ENCODE data around the gene ARFGAP3. TPM values are rescaled to one million over a fixed set of nuclear protein-coding genes. Genes with fewer than 3 reads are reported as not detected.

Gene ARFGAP3
- total RNA-seq, 1 experiment from 2014 or later = 37.8 TPM

DNA sequence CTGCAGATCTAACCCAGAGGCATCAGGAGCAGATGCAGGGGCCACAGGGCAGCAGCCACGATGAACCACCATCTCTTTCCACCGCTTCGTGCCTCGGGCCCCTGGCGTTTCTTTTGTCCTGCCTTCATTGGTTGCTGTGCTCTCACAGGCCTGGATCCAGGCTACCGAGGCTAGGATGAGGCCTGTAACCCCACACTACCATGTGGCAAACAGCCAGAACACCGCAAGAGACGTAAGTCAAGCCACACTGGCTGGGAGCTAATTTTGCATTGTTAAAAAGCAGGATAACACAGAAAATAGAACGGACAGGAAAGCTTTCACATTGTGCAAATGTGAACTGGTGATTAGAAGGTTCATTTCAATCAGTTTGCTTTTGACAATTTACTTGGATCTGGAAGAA, 15.7 kb upstream of the ARFGAP3 start:
- no peak for TF ChIP-seq CTCF (IDR thresholded peaks at IDR 0.05; ENCODE audit: unreplicated experiment)
- H3K27me3 Mint-ChIP-seq (ENCODE audit: unreplicated experiment) = no peaks in the 10 kb centered on the region
- intact Hi-C loops (cut with micrococcal nuclease; ENCODE audit: unreplicated experiment) = no loop called here
- CTCF ChIA-PET = interaction anchor here (0.5 kb wide), 1 partner anchor 24 kb away, joined by 3 read pairs; no protein-coding TSS in a partner anchor
- H3K4me3 Mint-ChIP-seq (ENCODE audit: low read depth, unreplicated experiment) = no peak overlapping the region
- H3K27ac Mint-ChIP-seq (ENCODE audit: unreplicated experiment) = no peak overlapping the region
- H3K9me3 Mint-ChIP-seq (ENCODE audit: low read depth, unreplicated experiment) = no peaks in the 10 kb centered on the region
- H3K4me1 Mint-ChIP-seq (ENCODE audit: low read depth, unreplicated experiment) = peaks cover 5% of the 10 kb centered on the region
- DNase-seq = no peak
- BruUV-seq (replicated peaks) = no TSS peak
- peaks cover 86% of the 10 kb centered on the region for H3K36me3 Mint-ChIP-seq (ENCODE audit: insufficient read depth, unreplicated experiment)

GRCh38 chr22:42871146-42872050, 14.3 kb upstream of the ARFGAP3 start:
- intact Hi-C loops (cut with micrococcal nuclease; ENCODE audit: unreplicated experiment) = no loop called here
- Mint-ChIP-seq H3K27ac (ENCODE audit: unreplicated experiment) (peak overlapping the region; percentile 56), H3K27me3 (ENCODE audit: unreplicated experiment) (no peaks in the 10 kb centered on the region), H3K36me3 (ENCODE audit: insufficient read depth, unreplicated experiment) (peaks cover 86% of the 10 kb centered on the region), H3K9me3 (ENCODE audit: low read depth, unreplicated experiment) (no peaks in the 10 kb centered on the region), H3K4me1 (ENCODE audit: low read depth, unreplicated experiment) (peaks cover 12% of the 10 kb centered on the region), H3K4me3 (ENCODE audit: low read depth, unreplicated experiment) (no peak overlapping the region)
- no peak for DNase-seq
- BruUV-seq (replicated peaks) = no TSS peak
- CTCF ChIA-PET = no interaction called here
- no peak for TF ChIP-seq CTCF (IDR thresholded peaks at IDR 0.05; ENCODE audit: unreplicated experiment)

DNA sequence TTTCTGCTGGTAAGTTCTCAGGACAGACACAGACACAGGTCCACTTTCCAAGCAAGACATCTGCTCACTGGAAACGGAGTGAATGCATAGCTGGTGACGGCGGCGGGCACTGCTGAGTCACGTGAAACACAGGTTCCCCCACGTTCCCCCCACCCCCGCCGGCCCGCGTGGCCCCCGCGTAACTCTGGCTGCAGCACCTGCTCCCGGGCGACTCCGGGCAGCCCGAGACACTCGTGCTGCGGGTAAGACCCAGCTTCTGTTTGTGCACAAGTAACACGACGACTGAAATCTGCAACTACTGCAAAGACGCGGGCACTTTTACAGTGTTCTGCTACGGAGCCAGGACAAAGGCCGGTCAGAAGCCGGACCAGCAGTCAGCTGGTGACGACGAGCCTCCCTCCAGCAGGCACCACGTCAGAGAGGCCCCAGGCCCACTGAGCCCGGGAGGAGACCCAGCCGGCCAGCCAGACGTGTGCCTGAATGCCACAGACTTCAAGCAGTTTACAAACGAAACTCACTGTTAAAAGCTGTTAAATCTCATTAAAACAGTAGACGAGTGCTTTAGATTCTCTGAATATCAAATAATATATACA, 12.9 kb upstream of the ARFGAP3 start:
- peaks cover 20% of the 10 kb centered on the region for H3K4me1 Mint-ChIP-seq (ENCODE audit: low read depth, unreplicated experiment)
- CTCF ChIA-PET = no interaction called here
- peaks cover 86% of the 10 kb centered on the region for H3K36me3 Mint-ChIP-seq (ENCODE audit: insufficient read depth, unreplicated experiment)
- no TSS peak for BruUV-seq (replicated peaks)
- no peak for DNase-seq
- intact Hi-C loops (cut with micrococcal nuclease; ENCODE audit: unreplicated experiment) = no loop called here
- no peak overlapping the region for H3K4me3 Mint-ChIP-seq (ENCODE audit: low read depth, unreplicated experiment)
- no peak overlapping the region for H3K27ac Mint-ChIP-seq (ENCODE audit: unreplicated experiment)
- no peaks in the 10 kb centered on the region for H3K9me3 Mint-ChIP-seq (ENCODE audit: low read depth, unreplicated experiment)
- TF ChIP-seq CTCF (IDR thresholded peaks at IDR 0.05; ENCODE audit: unreplicated experiment) = no peak
- H3K27me3 Mint-ChIP-seq (ENCODE audit: unreplicated experiment) = no peaks in the 10 kb centered on the region

DNA sequence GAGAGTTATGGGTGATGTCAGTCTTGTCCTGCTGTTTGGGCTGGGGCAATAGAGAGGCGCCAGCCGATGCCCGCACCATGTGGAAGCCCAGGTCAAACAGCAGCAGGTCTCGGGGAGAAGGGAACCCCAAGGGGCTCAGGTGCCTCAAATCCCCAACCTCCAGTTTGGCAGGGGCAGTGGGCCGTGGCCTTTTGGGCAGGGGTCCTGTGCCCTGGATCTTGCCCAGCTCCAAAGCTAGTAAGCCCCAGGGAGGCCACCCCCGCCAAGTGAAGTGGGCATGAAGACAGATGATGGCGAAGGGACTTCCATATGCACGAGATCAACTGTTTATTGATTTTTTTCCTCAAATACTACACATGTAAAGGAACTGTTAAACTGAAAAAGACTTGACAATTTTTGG, 12.4 kb upstream of the ARFGAP3 start:
- peaks cover 90% of the 10 kb centered on the region for H3K36me3 Mint-ChIP-seq (ENCODE audit: insufficient read depth, unreplicated experiment)
- DNase-seq = no peak
- intact Hi-C loops (cut with micrococcal nuclease; ENCODE audit: unreplicated experiment) = no loop called here
- TF ChIP-seq CTCF (IDR thresholded peaks at IDR 0.05; ENCODE audit: unreplicated experiment) = no peak
- peaks cover 2% of the 10 kb centered on the region for H3K9me3 Mint-ChIP-seq (ENCODE audit: low read depth, unreplicated experiment)
- no TSS peak for BruUV-seq (replicated peaks)
- H3K4me3 Mint-ChIP-seq (ENCODE audit: low read depth, unreplicated experiment) = no peak overlapping the region
- no peak overlapping the region for H3K27ac Mint-ChIP-seq (ENCODE audit: unreplicated experiment)
- H3K4me1 Mint-ChIP-seq (ENCODE audit: low read depth, unreplicated experiment) = peaks cover 20% of the 10 kb centered on the region
- no peaks in the 10 kb centered on the region for H3K27me3 Mint-ChIP-seq (ENCODE audit: unreplicated experiment)
- CTCF ChIA-PET = interaction anchor here (0.6 kb wide), 1 partner anchor 521 kb away, joined by 4 read pairs; no protein-coding TSS in a partner anchor
